ENCODE data around the gene LEMD2. TPM values are rescaled to one million over a fixed set of nuclear protein-coding genes. Genes with fewer than 3 reads are reported as not detected.

The LEMD2 gene
- total and polyA plus RNA-seq, 2 donors (not counting 3 experiments of a cell fraction or from before 2014, with no cell fraction given), result 61.1 to 81.8 TPM

- Histone ChIP-seq H3K4me2 (ENCODE audit: insufficient read depth, low read length) (no peak overlapping the region), H3K4me3 (replicated peaks in 1 of 3; ENCODE audit: insufficient read depth in 1 of 3, low read depth in 1 of 3, low read length in 3 of 3) (no peak overlapping the region), H3K27me3 (ENCODE audit: control insufficient read depth in 2 of 2, insufficient read depth in 2 of 2, low read length in 2 of 2) (peaks cover 0 to 2% of the 10 kb centered on the region in 2 experiments), H2AFZ (ENCODE audit: low read depth, low read length) (no peak overlapping the region), H3K9me3 (replicated peaks; ENCODE audit: control insufficient read depth, insufficient read depth, low read length) (no peaks in the 10 kb centered on the region), H3K9ac (replicated peaks; ENCODE audit: extremely low read depth, insufficient read depth, low read length) (no peak overlapping the region), H3K27ac (ENCODE audit: insufficient read depth, low read depth, low read length) (no peak overlapping the region), H3K79me2 (ENCODE audit: control insufficient read depth, insufficient read depth, low read length) (no peaks in the 10 kb centered on the region), H3K9me1 (replicated peaks; ENCODE audit: control insufficient read depth, extremely low read depth, insufficient read depth, low read length) (no peaks in the 10 kb centered on the region), H3K4me1 (ENCODE audit: control insufficient read depth, extremely low read depth, insufficient read depth, low read length) (no peaks in the 10 kb centered on the region), H3K36me3 (ENCODE audit: control insufficient read depth in 2 of 2, extremely low read depth in 1 of 2, insufficient read depth in 2 of 2, low read length in 2 of 2) (no peaks in the 10 kb centered on the region), H4K20me1 (replicated peaks; ENCODE audit: control insufficient read depth, extremely low read depth, insufficient read depth, low read length) (no peaks in the 10 kb centered on the region)
- no peak for TF ChIP-seq MYC (IDR thresholded peaks at IDR 0.05; ENCODE audit: low read depth, low read length)
- TF ChIP-seq CTCF (IDR thresholded peaks at IDR 0.05; ENCODE audit: extremely low read depth in 1 of 2, insufficient read depth in 1 of 2, low read depth in 1 of 2, low read length in 2 of 2), result no peak
- TF ChIP-seq POLR2A (IDR thresholded peaks at IDR 0.05; ENCODE audit: low read depth, low read length), result no peak
- TF ChIP-seq, protein P1, sequence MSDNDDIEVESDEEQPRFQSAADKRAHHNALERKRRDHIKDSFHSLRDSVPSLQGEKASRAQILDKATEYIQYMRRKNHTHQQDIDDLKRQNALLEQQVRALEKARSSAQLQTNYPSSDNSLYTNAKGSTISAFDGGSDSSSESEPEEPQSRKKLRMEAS (IDR thresholded peaks at IDR 0.05; ENCODE audit: insufficient read depth, insufficient read length), result no peak
- no peak for TF ChIP-seq GATA2 (IDR thresholded peaks at IDR 0.05; ENCODE audit: insufficient read depth, insufficient read length, low read depth, low read length)
- TF ChIP-seq EZH2 (IDR thresholded peaks at IDR 0.05; ENCODE audit: borderline replicate concordance, low read depth, low read length, severe bottlenecking), result no peak
- TF ChIP-seq POLR2AphosphoS5 (IDR thresholded peaks at IDR 0.05; ENCODE audit: insufficient read depth, low read depth, low read length), result no peak
- TF ChIP-seq JUN (IDR thresholded peaks at IDR 0.05; ENCODE audit: borderline replicate concordance, insufficient read depth, insufficient read length, low read depth), result no peak
- TF ChIP-seq FOS (IDR thresholded peaks at IDR 0.05; ENCODE audit: borderline replicate concordance, insufficient read depth, low read length), result no peak
- DNase-seq (ENCODE audit: low read depth, low spot score) (no peak), FAIRE-seq (no peak)
- dilution Hi-C loops (cut with MboI; ENCODE audit: extremely low pct_ligation_motif_present, low sequenced_read_pairs), result no loop called here
- ChIA-PET POLR2A (no interaction called here), CTCF (no interaction called here)
- intact Hi-C loops (cut with micrococcal nuclease), result no loop called here
- no TSS peak for BruUV-seq (replicated peaks)
Observed at GRCh38 chr6:33749401-33749800, 39.5 kb downstream of the LEMD2 start.
